GM15510 (cell line): ENCODE data around the gene ZNF664.

Experiments used
- POLR2A ChIP-seq: IDR thresholded peaks from 3 replicates; pipeline ENCODE4 v1.6.1; 2011; ENCODE audit warnings: borderline replicate concordance; ENCODE audit not compliant: insufficient read length; ENCODE audit errors: extremely low read depth

The ZNF664 gene

GRCh38 chr12:124021007-124021406 lies 48.0 kb downstream of the ZNF664 start:
- no peak for TF ChIP-seq POLR2A

- TF ChIP-seq POLR2A, result no peak
These were observed 49.1 kb downstream of the ZNF664 start for GRCh38 chr12:124022161-124022560.

GRCh38 chr12:124024263-124024678 lies 51.3 kb downstream of the ZNF664 start:
- no peak for TF ChIP-seq POLR2A

DNA sequence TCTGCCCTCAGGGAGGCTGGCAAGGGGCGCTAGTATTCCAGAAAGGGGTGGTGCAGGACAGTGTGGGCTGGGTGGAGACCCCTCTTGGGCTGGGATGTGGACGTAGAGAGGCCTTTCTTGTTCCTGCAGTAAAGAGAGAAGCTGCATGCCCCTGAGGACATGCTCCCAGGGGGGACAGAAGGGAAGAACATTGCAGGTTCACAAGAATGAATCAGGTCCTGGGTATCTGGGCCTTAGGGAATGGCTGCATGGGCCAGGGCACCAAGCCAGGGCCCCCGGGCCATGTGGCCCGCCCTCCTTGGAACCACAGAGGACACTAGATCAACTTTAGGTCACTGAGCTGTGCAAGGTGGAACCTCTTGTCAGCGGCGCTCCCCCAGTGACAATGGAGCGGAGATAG lies 51.8 kb downstream of the ZNF664 start:
- no peak for TF ChIP-seq POLR2A

DNA sequence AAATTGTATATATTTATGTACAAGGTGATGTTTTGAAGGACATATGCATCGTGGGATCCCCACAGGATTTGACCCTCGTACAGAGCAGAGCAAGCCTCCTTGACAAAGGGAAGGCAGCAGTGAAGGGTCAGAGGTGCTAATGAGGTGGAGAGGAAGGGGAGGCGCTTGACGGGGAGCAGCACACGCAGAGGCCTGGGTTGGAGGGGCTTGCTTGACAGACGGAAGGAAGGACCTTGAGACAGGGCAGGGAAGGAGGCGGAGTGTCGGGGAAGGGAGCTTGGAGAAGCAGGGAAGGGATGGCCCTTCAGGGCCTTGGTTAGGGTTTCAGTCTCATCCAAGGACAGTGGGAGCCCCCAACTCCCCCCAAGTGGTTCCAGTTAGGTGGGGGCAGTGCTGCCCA lies 52.6 kb downstream of the ZNF664 start:
- no peak for TF ChIP-seq POLR2A

DNA sequence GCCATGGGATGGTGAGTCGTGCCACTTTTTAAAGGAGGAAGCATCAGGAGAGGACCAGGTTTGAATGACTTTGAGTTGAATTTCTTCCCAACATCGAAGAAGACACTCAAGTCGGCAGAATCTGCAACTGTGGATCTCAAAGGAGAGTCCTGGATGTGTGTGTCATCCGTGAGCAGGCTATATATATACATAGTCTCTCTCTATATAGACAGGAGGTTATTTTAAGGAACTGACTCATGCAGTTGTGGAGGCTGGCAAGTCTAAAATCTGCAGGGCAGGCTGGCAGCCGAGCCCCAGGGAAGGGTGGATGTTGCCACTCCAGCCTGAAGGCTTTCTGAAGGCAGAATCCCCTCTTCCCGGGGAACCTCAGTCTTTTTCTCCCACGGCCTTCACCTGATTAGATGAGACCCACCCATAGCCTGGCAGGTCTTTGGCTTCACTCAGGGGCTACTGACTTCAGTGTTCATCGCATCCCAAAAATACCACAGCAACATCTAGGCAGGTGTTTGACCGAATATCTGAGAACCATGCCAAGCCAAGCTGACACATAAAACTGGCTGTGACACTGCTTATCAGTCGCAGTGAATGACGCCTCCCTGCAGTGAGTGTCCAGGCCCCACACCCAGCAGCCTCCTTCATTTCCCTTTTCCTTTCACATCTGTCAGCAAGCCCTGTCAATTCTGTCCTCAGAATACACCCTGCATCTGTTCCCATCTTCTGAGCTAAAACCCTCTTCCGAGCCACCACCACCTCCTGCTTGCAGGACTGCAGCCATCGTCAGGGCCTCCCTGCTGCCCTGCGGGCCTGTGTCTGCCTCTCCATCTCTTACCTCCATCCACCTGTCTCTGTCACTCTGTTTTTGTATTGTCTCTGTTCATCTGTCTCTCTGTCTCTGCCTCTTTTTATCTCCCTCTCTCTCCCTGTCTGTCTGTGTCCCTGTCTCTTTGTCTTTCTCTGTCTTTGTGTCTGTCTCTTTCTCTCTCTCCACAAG lies 54.0 kb downstream of the ZNF664 start:
- no peak for TF ChIP-seq POLR2A

- no peak for TF ChIP-seq POLR2A
These were observed 54.9 kb downstream of the ZNF664 start for GRCh38 chr12:124027753-124028554.

DNA sequence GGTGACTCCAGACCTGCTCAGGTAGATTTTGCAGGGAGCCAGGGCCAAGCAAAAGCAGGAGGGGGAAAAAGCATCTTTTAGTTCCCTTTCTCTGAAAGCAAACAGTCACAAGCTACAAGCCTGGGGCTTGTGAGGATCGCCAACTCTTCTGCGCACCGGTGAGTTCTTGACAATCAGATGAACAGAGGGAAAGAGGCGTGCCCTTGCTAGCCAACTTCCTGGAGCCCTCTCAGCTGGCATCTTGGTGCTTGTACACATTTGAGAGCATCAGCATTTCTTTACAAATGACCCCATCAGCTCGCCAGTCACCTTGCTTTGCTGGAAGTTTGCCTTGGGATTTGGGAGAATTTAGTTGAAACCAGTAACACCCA lies 55.5 kb downstream of the ZNF664 start:
- no peak for TF ChIP-seq POLR2A

- no peak for TF ChIP-seq POLR2A
These were observed 57.0 kb downstream of the ZNF664 start for GRCh38 chr12:124030008-124030407.

DNA sequence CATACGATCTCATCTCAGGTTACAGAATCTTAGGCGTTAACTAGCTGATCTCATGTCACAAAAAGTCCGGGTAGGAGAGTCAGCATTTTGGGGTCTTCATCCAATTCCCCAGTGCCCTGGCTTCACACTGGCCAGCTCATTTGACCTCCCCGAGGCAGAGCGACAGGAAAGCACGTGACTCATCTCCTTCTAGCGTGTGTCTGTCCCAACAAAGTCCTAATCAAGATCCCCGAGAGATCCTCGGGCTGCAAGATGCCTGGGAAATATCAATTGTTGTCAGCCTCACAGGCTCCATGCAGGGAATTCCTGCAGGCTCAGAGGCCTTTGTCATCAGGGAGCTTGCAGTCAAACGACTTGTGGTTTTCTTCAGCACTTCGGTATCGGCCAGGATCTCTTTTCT lies 57.5 kb downstream of the ZNF664 start:
- no peak for TF ChIP-seq POLR2A

DNA sequence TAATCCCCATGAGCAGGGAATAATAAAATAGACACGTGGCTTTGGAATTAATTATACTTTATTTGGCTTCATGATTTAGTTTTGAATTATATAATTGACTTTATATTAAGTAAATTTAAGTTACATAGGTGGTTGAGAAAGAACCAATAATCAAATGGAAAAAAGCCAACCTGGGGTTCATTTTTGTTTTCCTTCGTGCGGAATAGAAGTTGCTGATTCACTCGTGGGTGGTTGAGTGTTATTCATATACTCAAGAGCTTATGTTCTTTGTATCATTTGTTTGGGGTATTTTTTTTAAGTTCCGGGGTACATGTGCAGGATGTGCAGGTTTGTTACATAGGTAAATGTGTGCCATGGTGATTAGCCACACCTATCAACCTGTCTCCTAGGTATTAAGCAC lies 58.0 kb downstream of the ZNF664 start:
- no peak for TF ChIP-seq POLR2A

- TF ChIP-seq POLR2A, result no peak
These were observed 59.4 kb downstream of the ZNF664 start for GRCh38 chr12:124032265-124032886.

- TF ChIP-seq POLR2A, result no peak
These were observed 60.8 kb downstream of the ZNF664 start for GRCh38 chr12:124033859-124034258.

DNA sequence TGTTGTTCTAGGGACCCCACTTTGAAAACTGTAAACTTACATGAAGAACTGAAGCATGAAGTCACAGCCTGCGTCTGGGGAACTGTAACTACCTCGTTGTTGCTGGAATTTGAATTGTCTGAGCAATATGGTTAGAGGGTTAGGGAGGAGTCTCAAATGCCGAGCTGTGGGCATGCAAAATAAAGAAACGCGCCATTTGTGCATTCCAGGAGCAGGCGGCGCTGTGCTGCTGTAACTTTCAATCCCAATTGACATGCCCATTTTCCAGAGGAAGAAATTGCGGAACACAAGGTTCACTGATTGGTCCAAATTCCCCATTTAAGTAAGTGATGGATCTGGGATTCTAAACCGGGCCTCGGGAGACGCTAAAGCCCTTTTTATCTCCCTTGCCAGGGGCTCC lies 61.3 kb downstream of the ZNF664 start:
- TF ChIP-seq POLR2A, result no peak

DNA sequence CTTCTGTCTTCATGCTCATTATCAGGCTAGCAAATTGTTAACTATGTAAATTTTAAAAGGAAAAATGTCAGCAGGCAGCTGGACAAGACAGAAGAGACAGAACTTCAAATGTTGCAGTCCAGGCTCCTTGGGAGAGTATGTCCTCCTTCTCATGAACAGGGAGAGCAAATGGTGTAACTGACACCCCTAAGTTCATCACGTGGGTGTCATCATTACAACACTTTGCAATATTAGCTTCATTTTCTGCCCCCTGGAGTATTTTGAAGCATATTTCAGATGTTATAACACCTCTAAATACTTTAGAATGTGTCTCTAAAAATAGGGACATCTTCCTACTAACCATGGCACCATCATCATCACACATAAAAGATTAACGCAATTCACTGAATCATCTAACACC lies 62.1 kb downstream of the ZNF664 start:
- no peak for TF ChIP-seq POLR2A
